Erythroblast (primary cell): ENCODE measurements around the gene STIM2.
"Not testable (repeated sequence)": the region's sequence is repeated elsewhere in the genome, so short reads cannot be mapped to it uniquely, and the experiment has no call there.

ENCODE experiments used
- DNase-seq, 2 experiments: peaks; one replicate each; lab custom pipeline; 2025; lab: John Stamatoyannopoulos, UW
- GATA1 ChIP-seq: IDR thresholded peaks from 2 replicates; pipeline ENCODE4 v1.6.1; 2011; ENCODE audit warnings: low read depth, mild to moderate bottlenecking, control low read depth, low read length, moderate library complexity
- POLR2A ChIP-seq: IDR thresholded peaks from 2 replicates; pipeline ENCODE4 v1.6.1; 2011; ENCODE audit warnings: mild to moderate bottlenecking, low read length

The STIM2 gene

DNA sequence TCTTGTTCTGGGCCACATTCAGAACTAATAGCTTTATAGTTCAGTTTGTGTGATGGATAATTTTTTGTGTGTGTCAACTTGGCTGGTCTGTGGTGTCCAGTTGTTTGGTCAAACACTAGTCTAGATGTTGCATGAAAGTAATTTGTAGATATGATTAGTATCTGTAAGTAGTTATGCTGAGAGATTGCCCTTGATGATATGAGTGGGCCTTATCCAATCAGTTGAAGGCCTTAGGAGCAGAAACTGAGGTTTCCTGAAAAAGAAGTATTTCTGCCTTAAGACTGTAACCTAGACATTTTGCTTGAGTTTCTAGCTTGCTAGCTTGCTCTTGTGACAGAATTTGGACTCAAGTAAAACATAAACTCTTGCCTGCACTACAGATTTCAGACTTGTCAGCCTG, 30.4 kb downstream of the STIM2 start:
- DNase-seq = no peak
- TF ChIP-seq POLR2A (no peak), GATA1 (no peak)

GRCh38 chr4:26891867-26892266, 31.2 kb downstream of the STIM2 start:
- no peak for DNase-seq
- TF ChIP-seq POLR2A (no peak), GATA1 (no peak)

GRCh38 chr4:26892480-26893150, 32.0 kb downstream of the STIM2 start:
- DNase-seq = no peak

DNA sequence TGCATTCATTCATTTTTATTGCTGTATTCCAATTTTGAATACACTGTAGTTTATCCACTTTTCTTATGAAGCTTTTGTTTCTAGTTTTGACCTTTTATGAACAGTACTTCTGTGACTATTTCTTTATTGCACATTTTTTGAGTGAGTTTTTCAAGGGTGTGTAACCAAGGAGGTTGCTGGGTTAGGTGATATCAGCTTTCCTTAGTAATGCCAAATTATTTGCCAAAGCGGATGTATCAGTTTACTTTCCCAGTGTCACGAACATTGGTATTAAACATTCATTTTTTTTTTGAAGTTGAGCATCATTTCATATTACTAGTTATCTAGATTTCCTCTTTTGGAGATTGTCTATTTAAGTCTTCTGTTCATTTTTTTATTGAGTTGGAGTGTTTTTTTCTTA, 32.9 kb downstream of the STIM2 start:
- DNase-seq = no peak

More at GRCh38 chr4:26892480-26893150, 32.0 kb downstream of the STIM2 start:
- TF ChIP-seq GATA1 = no peak
- no peak for TF ChIP-seq POLR2A

GRCh38 chr4:26894881-26895280, 34.2 kb downstream of the STIM2 start:
- not testable (repeated sequence) for DNase-seq

More for the DNA sequence above, 32.9 kb downstream of the STIM2 start:
- TF ChIP-seq POLR2A (no peak), GATA1 (no peak)

DNA sequence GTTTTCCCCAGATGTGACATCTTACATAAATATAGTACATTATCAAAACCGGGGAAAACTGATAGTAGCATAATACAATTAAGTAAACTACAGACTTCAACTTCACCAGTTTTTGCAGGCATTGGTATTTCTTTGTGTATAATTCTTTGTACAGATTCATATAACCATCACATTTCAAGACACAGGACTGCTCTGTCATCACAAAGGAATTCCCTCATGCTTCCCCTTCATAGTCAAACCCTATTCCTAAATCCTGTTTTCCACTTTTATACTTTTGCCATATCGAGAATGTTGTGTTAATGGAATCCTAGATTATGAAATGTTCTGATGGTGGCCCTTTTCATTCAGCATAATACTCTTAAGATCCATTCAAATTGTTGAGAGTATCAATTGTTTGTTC, 36.0 kb downstream of the STIM2 start:
- DNase-seq = no peak
- TF ChIP-seq POLR2A (no peak), GATA1 (no peak)

DNA sequence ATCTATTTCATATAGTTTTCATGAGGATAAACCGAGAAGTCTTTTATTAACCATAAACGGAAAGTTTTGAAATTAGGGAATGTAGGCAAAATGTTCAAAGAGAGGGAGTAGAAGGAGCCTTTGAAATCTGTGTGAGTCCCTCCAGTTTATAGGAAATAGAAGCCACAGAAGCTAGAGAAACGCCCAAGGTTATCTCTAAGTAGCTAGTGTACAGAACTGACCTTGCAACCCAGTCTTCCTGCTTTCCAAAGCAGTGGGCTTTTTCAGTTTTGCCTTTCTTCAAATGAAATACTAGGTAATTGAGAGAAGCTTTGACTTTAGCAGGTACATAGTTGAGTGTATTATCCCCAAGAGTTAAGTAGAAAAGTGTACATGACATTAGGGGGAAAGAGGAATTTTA, 39.4 kb downstream of the STIM2 start:
- no peak for TF ChIP-seq POLR2A
- TF ChIP-seq GATA1 = no peak
- DNase-seq = peak; percentile 6 to 19

DNA sequence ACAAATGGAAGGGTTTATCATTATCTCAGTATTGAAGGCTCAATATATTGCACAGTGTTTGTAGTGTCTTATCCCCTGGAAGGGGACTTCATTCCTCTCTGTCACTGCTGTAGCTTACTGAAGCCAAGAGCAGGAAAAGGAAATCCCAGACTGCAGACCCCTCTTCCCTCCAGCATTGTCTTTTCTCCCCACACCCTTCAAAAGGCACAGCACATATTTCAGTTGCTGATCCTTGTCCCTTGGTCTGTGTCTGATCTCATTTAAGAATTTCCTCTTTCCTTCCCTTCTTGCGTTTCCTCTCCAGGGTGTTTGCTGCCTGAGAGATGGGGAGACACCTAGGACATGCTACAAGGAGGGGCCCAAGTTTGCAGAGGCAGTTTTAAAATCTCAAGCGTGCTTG, 40.1 kb downstream of the STIM2 start:
- TF ChIP-seq GATA1 (no peak), POLR2A (no peak)
- DNase-seq = no peak

GRCh38 chr4:26905172-26905571, 44.5 kb downstream of the STIM2 start:
- TF ChIP-seq POLR2A = no peak
- no peak for TF ChIP-seq GATA1
- no peak for DNase-seq

GRCh38 chr4:26907731-26908599, 47.3 kb downstream of the STIM2 start:
- no peak for DNase-seq
- TF ChIP-seq POLR2A = no peak
- no peak for TF ChIP-seq GATA1

GRCh38 chr4:26909369-26909768, 48.7 kb downstream of the STIM2 start:
- TF ChIP-seq POLR2A (no peak), GATA1 (no peak)
- DNase-seq = no peak

GRCh38 chr4:26911254-26911653, 50.6 kb downstream of the STIM2 start:
- DNase-seq = no peak
- no peak for TF ChIP-seq POLR2A
- no peak for TF ChIP-seq GATA1

- no peak for DNase-seq
- TF ChIP-seq POLR2A (no peak), GATA1 (no peak)
Measured at GRCh38 chr4:26912069-26912468, 51.4 kb downstream of the STIM2 start.

GRCh38 chr4:26912810-26913209, 52.2 kb downstream of the STIM2 start:
- peak in 1 of 2 experiments; percentile 4 for DNase-seq
- no peak for TF ChIP-seq POLR2A
- TF ChIP-seq GATA1 = no peak

GRCh38 chr4:26916195-26916594, 55.6 kb downstream of the STIM2 start:
- DNase-seq = no peak
- TF ChIP-seq GATA1 = no peak
- TF ChIP-seq POLR2A = no peak
